H7 (cell line): ENCODE measurements around the gene TRIM33. TPM values are rescaled to one million over a fixed set of nuclear protein-coding genes. Genes with fewer than 3 reads are reported as not detected.
"Not testable (repeated sequence)": the region's sequence is repeated elsewhere in the genome, so short reads cannot be mapped to it uniquely, and the experiment has no call there.

Experiments
- DNase-seq: peaks from one replicate; pipeline ENCODE4 v3.0.0; 2012
- H3K27me3 ChIP-seq: 2 replicates; pipeline ENCODE4 v1.6.0; 2011; ENCODE audit warnings: mild to moderate bottlenecking, low read length; ENCODE audit not compliant: control insufficient read depth, insufficient read depth
- H3K36me3 ChIP-seq: replicated peaks from 2 replicates; pipeline ENCODE4 v1.5.1; 2011; ENCODE audit warnings: low read length; ENCODE audit not compliant: control insufficient read depth, insufficient read depth
- H3K4me3 ChIP-seq: 2 replicates; pipeline ENCODE4 v1.5.1; 2011; ENCODE audit warnings: low read depth, mild to moderate bottlenecking, control low read depth, low read length, moderate library complexity; ENCODE audit not compliant: insufficient read depth
- total RNA-seq: library from RNA; depleted of rRNA; stranded (reverse); fragments of >200 nt; shearing (Covaris generic); gene quantifications from 2 replicates; pipeline ENCODE4 v1.2.3, GENCODE V29; 2014

The TRIM33 gene
- total RNA-seq, 1 experiment from 2014 or later: 43.2 TPM

- DNase-seq: no peak
- no peak overlapping the region for H3K4me3 ChIP-seq
- no peaks in the 10 kb centered on the region; the same call in 1 of the 2 replicates for H3K27me3 ChIP-seq
- H3K36me3 ChIP-seq: no peaks in the 10 kb centered on the region; the same call in 1 of the 2 replicates
Measured at GRCh38 chr1:114467491-114467890, 43.5 kb downstream of the TRIM33 start.

- peak; percentile 15 for DNase-seq
Measured at GRCh38 chr1:114466334-114467014, 44.5 kb downstream of the TRIM33 start.

GRCh38 chr1:114462963-114463362 is 48.0 kb downstream of the TRIM33 start:
- Histone ChIP-seq H3K27me3 (no peaks in the 10 kb centered on the region), H3K36me3 (no peaks in the 10 kb centered on the region; the same call in 1 of the 2 replicates), H3K4me3 (no peak overlapping the region)
- DNase-seq: no peak

More at GRCh38 chr1:114466334-114467014, 44.5 kb downstream of the TRIM33 start:
- Histone ChIP-seq H3K4me3 (no peak overlapping the region), H3K36me3 (no peaks in the 10 kb centered on the region; the same call in 1 of the 2 replicates), H3K27me3 (no peaks in the 10 kb centered on the region; the same call in 1 of the 2 replicates)

GRCh38 chr1:114462341-114462740 is 48.7 kb downstream of the TRIM33 start:
- no peak for DNase-seq
- Histone ChIP-seq H3K27me3 (no peaks in the 10 kb centered on the region), H3K36me3 (no peaks in the 10 kb centered on the region; the same call in 1 of the 2 replicates), H3K4me3 (no peak overlapping the region)

- Histone ChIP-seq H3K27me3 (no peaks in the 10 kb centered on the region), H3K4me3 (no peak overlapping the region), H3K36me3 (peaks cover 1% of the 10 kb centered on the region; the same call in 1 of the 2 replicates)
- DNase-seq: no peak
Measured at GRCh38 chr1:114458237-114458777, 52.7 kb downstream of the TRIM33 start.

GRCh38 chr1:114457675-114458236 is 53.2 kb downstream of the TRIM33 start:
- H3K4me3 ChIP-seq: no peak overlapping the region
- peaks cover 1% of the 10 kb centered on the region; the same call in 1 of the 2 replicates for H3K36me3 ChIP-seq
- no peaks in the 10 kb centered on the region for H3K27me3 ChIP-seq
- DNase-seq: no peak

GRCh38 chr1:114456586-114456985 is 54.4 kb downstream of the TRIM33 start:
- Histone ChIP-seq H3K27me3 (no peaks in the 10 kb centered on the region), H3K36me3 (peaks cover 1% of the 10 kb centered on the region; the same call in 1 of the 2 replicates), H3K4me3 (no peak overlapping the region)
- no peak for DNase-seq

GRCh38 chr1:114455102-114455785 is 55.8 kb downstream of the TRIM33 start:
- no peak overlapping the region for H3K4me3 ChIP-seq

GRCh38 chr1:114454539-114454938 is 56.5 kb downstream of the TRIM33 start:
- peaks cover 1% of the 10 kb centered on the region; the same call in 1 of the 2 replicates for H3K36me3 ChIP-seq
- no peak overlapping the region for H3K4me3 ChIP-seq
- no peaks in the 10 kb centered on the region for H3K27me3 ChIP-seq
- DNase-seq: no peak

More at GRCh38 chr1:114455102-114455785, 55.8 kb downstream of the TRIM33 start:
- no peaks in the 10 kb centered on the region for H3K27me3 ChIP-seq
- peaks cover 1% of the 10 kb centered on the region; the same call in 1 of the 2 replicates for H3K36me3 ChIP-seq
- DNase-seq: no peak

GRCh38 chr1:114453361-114453784 is 57.6 kb downstream of the TRIM33 start:
- H3K27me3 ChIP-seq: no peaks in the 10 kb centered on the region
- H3K36me3 ChIP-seq: peaks cover 1% of the 10 kb centered on the region; the same call in 1 of the 2 replicates
- H3K4me3 ChIP-seq: no peak overlapping the region
- DNase-seq: no peak

GRCh38 chr1:114448370-114449036 is 62.5 kb downstream of the TRIM33 start:
- no peak for DNase-seq
- no peaks in the 10 kb centered on the region for H3K27me3 ChIP-seq
- H3K36me3 ChIP-seq: no peaks in the 10 kb centered on the region
- H3K4me3 ChIP-seq: no peak overlapping the region

- Histone ChIP-seq H3K4me3 (no peak overlapping the region), H3K36me3 (no peaks in the 10 kb centered on the region), H3K27me3 (no peaks in the 10 kb centered on the region)
- no peak for DNase-seq
Measured at GRCh38 chr1:114446198-114446597, 64.8 kb downstream of the TRIM33 start.

GRCh38 chr1:114443226-114443625 is 67.8 kb downstream of the TRIM33 start:
- H3K27me3 ChIP-seq, DNase-seq, H3K36me3 ChIP-seq, H3K4me3 ChIP-seq: not testable (repeated sequence)

- H3K4me3 ChIP-seq: no peak overlapping the region
- no peaks in the 10 kb centered on the region for H3K36me3 ChIP-seq
- no peaks in the 10 kb centered on the region for H3K27me3 ChIP-seq
- no peak for DNase-seq
Measured at GRCh38 chr1:114441332-114441731, 69.7 kb downstream of the TRIM33 start.
